ENCODE measurements around the gene VSIG8.

The VSIG8 gene

DNA sequence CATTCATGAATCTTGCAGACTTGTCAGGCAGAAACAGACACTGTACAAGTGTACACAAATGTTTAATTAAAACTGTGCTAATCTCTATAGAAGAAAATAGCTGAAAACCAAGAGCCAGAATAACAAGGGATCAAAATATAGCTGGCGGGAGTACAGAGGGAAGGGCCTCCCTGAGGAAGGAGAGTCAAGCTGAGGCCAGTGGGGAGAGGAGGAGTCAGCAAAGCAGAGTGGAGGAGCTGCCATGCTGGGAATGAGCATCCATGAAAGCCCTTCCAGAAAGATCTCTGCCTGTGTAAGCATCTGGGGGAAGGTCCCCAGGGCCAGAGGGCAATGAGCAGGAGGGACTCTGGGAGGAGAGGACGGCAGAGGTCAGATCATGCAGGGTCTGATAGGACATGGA is 20.7 kb downstream of the VSIG8 start:
- H3K36me3 ChIP-seq (ENCODE audit: control insufficient read depth, insufficient read depth, low read length): no peaks in the 10 kb centered on the region
- TF ChIP-seq, protein P1, sequence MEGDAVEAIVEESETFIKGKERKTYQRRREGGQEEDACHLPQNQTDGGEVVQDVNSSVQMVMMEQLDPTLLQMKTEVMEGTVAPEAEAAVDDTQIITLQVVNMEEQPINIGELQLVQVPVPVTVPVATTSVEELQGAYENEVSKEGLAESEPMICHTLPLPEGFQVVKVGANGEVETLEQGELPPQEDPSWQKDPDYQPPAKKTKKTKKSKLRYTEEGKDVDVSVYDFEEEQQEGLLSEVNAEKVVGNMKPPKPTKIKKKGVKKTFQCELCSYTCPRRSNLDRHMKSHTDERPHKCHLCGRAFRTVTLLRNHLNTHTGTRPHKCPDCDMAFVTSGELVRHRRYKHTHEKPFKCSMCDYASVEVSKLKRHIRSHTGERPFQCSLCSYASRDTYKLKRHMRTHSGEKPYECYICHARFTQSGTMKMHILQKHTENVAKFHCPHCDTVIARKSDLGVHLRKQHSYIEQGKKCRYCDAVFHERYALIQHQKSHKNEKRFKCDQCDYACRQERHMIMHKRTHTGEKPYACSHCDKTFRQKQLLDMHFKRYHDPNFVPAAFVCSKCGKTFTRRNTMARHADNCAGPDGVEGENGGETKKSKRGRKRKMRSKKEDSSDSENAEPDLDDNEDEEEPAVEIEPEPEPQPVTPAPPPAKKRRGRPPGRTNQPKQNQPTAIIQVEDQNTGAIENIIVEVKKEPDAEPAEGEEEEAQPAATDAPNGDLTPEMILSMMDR (IDR thresholded peaks at IDR 0.05; ENCODE audit: insufficient read depth, low read length, poor library complexity, severe bottlenecking): no peak
- H3K4me3 ChIP-seq (replicated peaks; ENCODE audit: low read depth, low read length): no peak overlapping the region
- H3K27me3 ChIP-seq (replicated peaks; ENCODE audit: control insufficient read depth, insufficient read depth, low read length): no peaks in the 10 kb centered on the region; the same call in 1 of the 2 replicates
- DNase-seq (ENCODE audit: extremely low read depth, insufficient read length): no peak

DNA sequence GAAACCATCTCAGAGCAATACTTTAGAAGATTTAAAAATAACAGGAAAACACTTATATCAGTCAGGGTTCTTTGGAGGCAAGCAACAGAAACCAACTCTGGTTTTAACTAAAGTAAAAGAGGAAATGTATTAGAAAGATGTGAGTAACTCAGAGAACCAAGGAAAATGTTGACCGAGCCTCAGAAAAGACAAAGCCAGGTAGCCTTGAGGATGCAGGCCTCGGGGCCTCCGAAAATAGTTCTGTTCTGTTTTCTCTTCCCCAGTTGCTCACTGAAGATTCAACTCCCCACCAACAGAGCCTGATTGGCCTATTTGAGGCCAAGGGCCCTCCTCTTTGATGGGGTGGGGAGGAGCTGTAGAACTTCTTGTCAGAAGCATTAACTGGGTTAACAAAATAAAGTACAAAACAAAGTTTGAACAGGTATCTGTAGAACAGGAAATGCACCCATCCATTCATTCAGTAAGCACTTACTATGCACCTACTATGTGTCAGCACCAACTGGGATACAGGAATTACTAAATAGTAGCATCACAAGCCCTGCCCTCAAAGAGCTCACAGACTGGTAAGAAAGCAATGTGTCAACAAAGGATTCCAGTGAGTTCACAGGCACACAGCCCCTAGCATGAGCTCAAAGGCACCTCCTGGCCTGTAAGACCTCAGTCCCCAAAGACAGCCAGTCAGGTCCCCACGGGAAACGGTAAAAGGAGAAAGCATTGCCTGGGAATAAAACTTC is 23.2 kb downstream of the VSIG8 start:
- DNase-seq (ENCODE audit: extremely low read depth, insufficient read length): peak; percentile 55
- Histone ChIP-seq H3K27me3 (replicated peaks; ENCODE audit: control insufficient read depth, insufficient read depth, low read length) (no peaks in the 10 kb centered on the region), H3K4me3 (replicated peaks; ENCODE audit: low read depth, low read length) (no peak overlapping the region), H3K36me3 (ENCODE audit: control insufficient read depth, insufficient read depth, low read length) (no peaks in the 10 kb centered on the region)
- TF ChIP-seq, protein P1 (IDR thresholded peaks at IDR 0.05; ENCODE audit: insufficient read depth, low read length, poor library complexity, severe bottlenecking): no peak

DNA sequence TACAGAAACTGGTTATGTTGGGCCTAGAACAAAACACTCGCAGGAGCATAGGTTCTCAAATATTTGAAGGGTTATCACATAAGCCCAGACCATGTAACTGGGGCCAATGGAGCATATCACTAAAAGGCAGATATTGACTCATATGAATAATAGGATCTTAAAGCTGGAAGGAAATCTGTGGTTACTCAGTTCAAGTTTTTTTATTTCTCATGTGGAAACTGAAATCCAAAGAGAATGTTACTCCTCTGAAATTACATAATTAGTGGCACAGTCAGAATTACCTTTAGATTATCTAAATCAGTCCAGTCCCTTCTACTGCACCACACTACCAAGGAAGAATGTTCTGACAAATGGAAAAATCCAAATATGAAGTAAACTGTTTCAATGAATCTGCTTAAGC is 23.7 kb downstream of the VSIG8 start:
- Histone ChIP-seq H3K36me3 (ENCODE audit: control insufficient read depth, insufficient read depth, low read length) (no peaks in the 10 kb centered on the region), H3K27me3 (replicated peaks; ENCODE audit: control insufficient read depth, insufficient read depth, low read length) (no peaks in the 10 kb centered on the region), H3K4me3 (replicated peaks; ENCODE audit: low read depth, low read length) (no peak overlapping the region)
- DNase-seq (ENCODE audit: extremely low read depth, insufficient read length): peak; percentile 44
- TF ChIP-seq, protein P1 (IDR thresholded peaks at IDR 0.05; ENCODE audit: insufficient read depth, low read length, poor library complexity, severe bottlenecking): no peak

DNA sequence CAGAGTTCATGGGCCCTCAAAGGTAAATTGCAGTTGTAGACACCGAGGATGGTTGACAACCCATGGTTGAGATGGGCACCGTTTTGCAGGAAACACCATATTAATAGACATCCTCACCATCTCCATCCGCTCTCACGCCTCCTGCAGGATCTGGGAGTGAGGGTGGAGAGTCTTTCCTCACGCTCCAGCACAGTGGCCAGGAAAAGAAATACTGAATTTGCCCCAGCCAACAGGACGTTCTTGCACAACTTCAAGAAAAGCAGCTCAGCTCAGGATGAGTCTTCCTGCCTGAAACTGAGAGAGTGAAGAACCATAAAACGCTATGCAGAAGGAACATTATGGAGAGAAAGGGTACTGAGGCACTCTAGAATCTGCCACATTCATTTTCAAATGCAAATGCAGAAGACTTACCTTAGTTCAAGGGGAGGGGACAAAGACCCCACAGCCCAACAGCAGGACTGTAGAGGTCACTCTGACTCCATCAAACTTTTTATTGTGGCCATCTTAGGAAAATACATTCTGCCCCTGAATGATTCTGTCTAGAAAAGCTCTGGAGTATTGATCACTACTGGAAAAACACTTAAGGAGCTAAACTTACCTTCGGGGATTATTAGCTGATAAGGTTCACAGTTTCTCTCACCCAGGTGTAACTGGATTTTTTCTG is 26.5 kb downstream of the VSIG8 start:
- Histone ChIP-seq H3K27me3 (replicated peaks; ENCODE audit: control insufficient read depth, insufficient read depth, low read length) (no peaks in the 10 kb centered on the region), H3K36me3 (ENCODE audit: control insufficient read depth, insufficient read depth, low read length) (no peaks in the 10 kb centered on the region), H3K4me3 (replicated peaks; ENCODE audit: low read depth, low read length) (no peak overlapping the region)
- TF ChIP-seq, protein P1 (IDR thresholded peaks at IDR 0.05; ENCODE audit: insufficient read depth, low read length, poor library complexity, severe bottlenecking): peak; percentile 16
- no peak for DNase-seq (ENCODE audit: extremely low read depth, insufficient read length)

DNA sequence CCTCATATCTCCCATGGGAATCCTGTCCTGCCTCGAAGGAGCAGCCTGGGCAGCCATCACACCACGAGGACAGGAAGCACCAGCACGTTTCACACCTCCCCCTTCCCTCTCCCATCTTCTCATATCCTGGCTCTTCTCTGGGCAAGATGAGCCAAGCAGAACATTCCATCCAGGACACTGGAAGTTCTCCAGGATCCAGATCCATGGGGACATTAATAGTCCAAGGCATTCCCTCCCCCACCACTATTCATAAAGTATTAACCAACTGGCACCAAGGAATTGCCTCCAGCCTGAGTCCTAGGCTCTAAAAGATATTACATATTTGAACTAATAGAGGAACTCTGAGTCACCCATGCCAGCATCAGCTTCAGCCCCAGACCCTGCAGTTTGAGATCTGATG is 27.1 kb downstream of the VSIG8 start:
- TF ChIP-seq, protein P1 (IDR thresholded peaks at IDR 0.05; ENCODE audit: insufficient read depth, low read length, poor library complexity, severe bottlenecking): no peak
- no peaks in the 10 kb centered on the region for H3K36me3 ChIP-seq (ENCODE audit: control insufficient read depth, insufficient read depth, low read length)
- H3K4me3 ChIP-seq (replicated peaks; ENCODE audit: low read depth, low read length): no peak overlapping the region
- no peaks in the 10 kb centered on the region for H3K27me3 ChIP-seq (replicated peaks; ENCODE audit: control insufficient read depth, insufficient read depth, low read length)
- no peak for DNase-seq (ENCODE audit: extremely low read depth, insufficient read length)
